Measurements from ENCODE around the gene NUAK2. TPM values are rescaled to one million over a fixed set of nuclear protein-coding genes. Genes with fewer than 3 reads are reported as not detected.

Gene NUAK2
- total and polyA plus RNA-seq, 8 donors = 6.1 to 12.3 (median 8.6) TPM

- no peak for ATAC-seq
- Histone ChIP-seq H3K27ac (no peak overlapping the region), H3K36me3 (no peaks in the 10 kb centered on the region), H3K4me3 (no peak overlapping the region), H3K27me3 (peaks cover 0 to 12% of the 10 kb centered on the region in 2 donors), H3K4me1 (peaks cover 0 to 6% of the 10 kb centered on the region in 2 donors), H3K9me3 (no peaks in the 10 kb centered on the region)
- DNase-seq = no peak
- no peak for TF ChIP-seq CTCF (IDR thresholded peaks at IDR 0.05)
- intact Hi-C loops (cut with DNase I) = loop anchor here in 1 of 2 donors (10.0 kb wide), 1 partner anchor 127 kb away; no protein-coding TSS in a partner anchor
Observed at GRCh38 chr1:205357567-205357966, 36.0 kb upstream of the NUAK2 start.

- no peak for TF ChIP-seq CTCF (IDR thresholded peaks at IDR 0.05)
- peak in 2 of 4 donors; percentile 64 to 82 for DNase-seq
- H3K27ac ChIP-seq = no peak within 1 kb of the TSS
- ATAC-seq = no peak
- intact Hi-C loops (cut with DNase I) = loop anchor here in 1 of 2 donors (10.0 kb wide), 1 partner anchor 128 kb away; no protein-coding TSS in a partner anchor
- H3K9me3 ChIP-seq = no peaks in the 10 kb centered on the region
- peaks cover 0 to 12% of the 10 kb centered on the region in 2 donors for H3K27me3 ChIP-seq
- no peak within 1 kb of the TSS for H3K4me3 ChIP-seq
- H3K36me3 ChIP-seq = no peaks in the 10 kb centered on the region
- H3K4me1 ChIP-seq = peaks cover 0 to 6% of the 10 kb centered on the region in 2 donors
Observed at GRCh38 chr1:205356440-205357139, 35.0 kb upstream of the NUAK2 start, which contains the start of gene KLHDC8A. Gene KLHDC8A, minus strand, starts transcription at chr1:205356922. Its CDS starts 13,318 bp downstream, at chr1:205343604.

DNA sequence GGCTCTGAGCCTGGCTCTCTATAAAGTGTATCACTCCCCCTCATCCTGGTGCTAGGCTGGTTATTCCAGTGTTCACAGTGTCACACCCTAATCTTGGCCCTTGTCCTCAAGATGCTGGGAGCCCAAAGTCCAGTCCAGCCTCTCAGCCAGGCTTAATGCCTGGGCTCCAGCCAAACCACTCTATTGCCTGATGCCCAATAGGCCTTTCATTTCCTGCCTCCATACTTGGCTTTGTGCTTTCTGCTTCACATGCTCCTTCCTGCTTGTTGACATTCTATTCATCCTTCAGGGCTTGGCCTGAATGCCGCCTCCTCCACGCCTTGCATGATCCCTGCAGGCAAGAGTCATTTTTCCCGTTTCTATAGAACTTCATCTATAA is 33.5 kb upstream of the NUAK2 start:
- Histone ChIP-seq H3K36me3 (no peaks in the 10 kb centered on the region), H3K27me3 (peaks cover 0 to 8% of the 10 kb centered on the region in 2 donors), H3K4me3 (no peak overlapping the region), H3K9me3 (no peaks in the 10 kb centered on the region), H3K4me1 (peaks cover 0 to 6% of the 10 kb centered on the region in 2 donors), H3K27ac (peak overlapping the region in 1 of 2 donors; percentile 10)
- no peak for TF ChIP-seq CTCF (IDR thresholded peaks at IDR 0.05)
- intact Hi-C loops (cut with DNase I) = loop anchor here in 1 of 2 donors (10.0 kb wide), 1 partner anchor 130 kb away; no protein-coding TSS in a partner anchor
- DNase-seq (peak in 1 of 4 donors; percentile 81), ATAC-seq (peak; percentile 86)

DNA sequence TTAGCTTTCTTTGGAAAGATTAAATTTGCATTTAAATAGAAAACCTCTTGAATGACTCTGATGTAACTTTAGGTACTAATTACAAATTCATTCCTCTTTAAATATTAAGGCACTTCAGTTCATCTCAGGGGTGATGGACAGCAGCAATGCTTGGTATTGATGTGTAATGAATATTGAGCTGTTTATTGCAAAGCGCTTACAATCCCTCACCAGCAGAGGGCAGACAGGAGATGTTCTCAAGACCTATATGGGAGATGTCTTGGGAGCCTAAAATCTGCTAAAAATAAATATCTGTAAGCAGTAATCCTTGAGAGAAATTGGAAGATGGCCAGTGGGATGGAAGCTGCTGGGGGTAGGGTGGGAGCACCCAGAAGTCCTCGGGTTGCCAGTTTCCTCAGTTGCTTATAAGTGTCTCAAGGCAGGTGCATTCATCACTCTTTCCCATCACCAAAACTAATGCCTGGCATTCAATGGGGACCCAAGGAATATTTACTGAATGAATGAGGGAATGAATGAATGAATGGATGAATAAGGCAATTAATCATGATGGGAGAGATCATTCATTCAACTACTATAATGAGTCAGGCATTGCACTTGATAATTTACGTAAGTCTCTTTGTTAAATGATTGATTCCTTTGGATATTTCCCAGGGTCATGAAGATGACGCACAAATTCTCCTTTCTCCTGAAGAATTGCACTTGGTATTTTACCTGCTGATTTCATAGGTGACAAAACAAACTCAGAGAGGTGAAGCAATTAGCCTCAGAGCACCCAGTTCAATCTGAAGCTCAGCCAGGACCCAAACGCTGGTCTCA is 32.9 kb upstream of the NUAK2 start:
- intact Hi-C loops (cut with DNase I) = loop anchor here in 1 of 2 donors (10.0 kb wide), 1 partner anchor 130 kb away; no protein-coding TSS in a partner anchor
- peaks cover 0 to 6% of the 10 kb centered on the region in 2 donors for H3K4me1 ChIP-seq
- peak in 2 of 4 donors; percentile 43 to 78 for DNase-seq
- peak; percentile 83 for ATAC-seq
- TF ChIP-seq CTCF (IDR thresholded peaks at IDR 0.05) = peak; percentile 72 to 84
- peaks cover 0 to 7% of the 10 kb centered on the region in 2 donors for H3K27me3 ChIP-seq
- no peaks in the 10 kb centered on the region for H3K9me3 ChIP-seq
- H3K4me3 ChIP-seq = no peak overlapping the region
- peak overlapping the region in 1 of 2 donors; percentile 10 for H3K27ac ChIP-seq
- H3K36me3 ChIP-seq = no peaks in the 10 kb centered on the region

Measured in left lung (tissue), 10 donors.